ENCODE data around the gene TFDP2.

Gene TFDP2

DNA sequence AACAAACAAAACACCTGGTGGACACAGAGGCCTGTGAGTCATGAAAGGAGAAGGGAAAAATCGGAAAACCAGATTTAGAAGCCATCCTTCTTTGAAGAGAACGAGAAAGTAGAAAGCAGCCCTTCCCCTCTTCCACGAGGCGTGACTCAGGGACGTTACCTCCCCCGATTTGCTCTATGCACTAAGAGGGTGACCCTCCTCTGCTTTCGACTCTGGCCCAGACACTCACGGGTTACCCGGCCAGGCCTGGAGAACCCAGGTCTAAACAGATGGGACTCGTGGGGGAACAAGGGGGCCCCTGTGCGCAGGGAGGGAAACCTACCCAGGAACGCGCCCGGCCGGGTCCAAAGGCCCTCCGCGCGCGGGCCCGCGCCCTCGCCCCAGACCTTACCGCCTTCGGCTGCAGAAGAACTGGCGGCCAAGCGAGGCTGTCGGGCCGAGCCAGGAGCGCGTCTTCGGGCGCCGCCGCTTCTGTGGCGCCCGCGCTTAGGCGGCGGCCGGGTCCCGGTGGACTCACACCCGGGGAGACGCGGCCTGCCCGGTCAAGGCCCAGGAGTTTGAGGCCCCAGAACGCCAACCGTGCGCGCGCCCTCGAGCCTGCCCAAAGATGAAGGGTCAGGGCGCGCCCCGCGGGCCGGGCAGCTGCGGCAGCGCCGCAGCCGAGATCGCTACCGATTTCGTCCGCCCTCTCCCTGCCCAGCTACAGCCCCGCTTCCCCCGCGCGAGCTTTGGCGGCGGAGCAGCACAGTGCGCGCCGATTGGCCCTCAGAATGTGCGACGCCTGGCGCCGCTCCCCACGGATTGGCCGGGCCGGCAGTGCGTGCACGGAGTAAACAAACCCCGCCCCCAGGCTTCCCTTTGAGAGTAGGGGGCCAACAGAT, at the start of gene TFDP2:
Gene TFDP2 (minus strand): TSS at position 753 of the 881 bp plus-strand sequence. CDS start 47,795 bp downstream, outside the sequence.
- H3K27ac Mint-ChIP-seq, result peak within 1 kb of the TSS; percentile 81 to 92
- DNase-seq (peak; percentile 87 to 89), ATAC-seq (peak; percentile 100)
- H3K27me3 Mint-ChIP-seq, result no peaks in the 10 kb centered on the region
- H3K9me3 Mint-ChIP-seq, result no peaks in the 10 kb centered on the region
- H3K4me3 Mint-ChIP-seq, result peak within 1 kb of the TSS; percentile 86 to 91
- H3K4me1 Mint-ChIP-seq, result peaks cover 26% of the 10 kb centered on the region

- no peaks in the 10 kb centered on the region for H3K4me1 Mint-ChIP-seq
- H3K4me3 Mint-ChIP-seq, result no peak overlapping the region
- DNase-seq (no peak), ATAC-seq (no peak)
- H3K9me3 Mint-ChIP-seq, result no peaks in the 10 kb centered on the region
- no peak overlapping the region for H3K27ac Mint-ChIP-seq
- no peaks in the 10 kb centered on the region for H3K27me3 Mint-ChIP-seq
Measured at GRCh38 chr3:142188846-142189245, 39.5 kb upstream of the TFDP2 start.

DNA sequence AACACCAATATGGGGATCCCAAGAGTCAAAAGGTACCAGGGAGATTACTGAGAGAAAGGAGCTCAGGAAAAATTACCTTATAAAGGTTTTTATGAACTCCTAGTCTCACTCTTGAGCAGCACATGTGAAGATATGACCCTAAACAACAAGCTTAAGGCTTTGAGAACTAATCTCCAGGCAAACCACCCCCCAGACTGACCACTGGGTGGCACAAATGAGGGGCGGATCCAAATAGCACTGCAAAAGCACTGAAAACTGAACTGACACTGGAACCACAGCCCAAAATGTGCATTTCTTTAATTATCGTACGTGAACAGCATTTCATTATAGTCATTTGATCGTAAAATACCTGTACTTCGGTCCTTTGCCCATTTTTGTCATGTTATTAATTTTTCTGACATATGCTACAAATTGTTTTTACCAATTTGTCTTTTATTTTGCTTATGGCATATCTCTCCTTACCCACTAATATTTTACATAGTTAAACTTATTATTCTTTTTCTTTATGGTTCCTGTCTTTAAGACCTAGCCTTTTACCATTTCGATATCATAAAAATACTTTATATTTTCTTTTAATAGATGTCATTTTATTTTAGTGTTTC, 31.5 kb upstream of the TFDP2 start:
- H3K9me3 Mint-ChIP-seq, result no peaks in the 10 kb centered on the region
- no peak overlapping the region for H3K4me3 Mint-ChIP-seq

DNA sequence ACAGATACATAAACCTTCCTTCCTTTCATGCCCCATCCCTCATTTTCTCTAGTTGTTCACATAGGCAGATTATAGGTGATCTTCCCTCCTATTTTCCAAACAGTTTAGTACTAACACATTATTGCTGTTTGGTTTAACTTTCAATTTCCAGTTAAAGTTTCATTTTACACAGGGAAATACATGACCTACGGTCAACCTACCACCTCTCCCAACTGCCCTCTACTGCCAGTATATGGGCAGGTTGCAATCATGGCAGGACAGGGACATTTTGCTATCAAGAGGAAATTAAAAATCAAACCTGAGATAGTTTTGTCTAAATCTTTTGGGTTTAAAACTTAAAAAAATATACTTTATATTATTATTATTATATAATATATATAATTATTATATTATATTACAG, 26.1 kb upstream of the TFDP2 start:
- Mint-ChIP-seq H3K4me1 (no peaks in the 10 kb centered on the region), H3K27ac (no peak overlapping the region), H3K27me3 (no peaks in the 10 kb centered on the region), H3K4me3 (no peak overlapping the region), H3K9me3 (no peaks in the 10 kb centered on the region)
- DNase-seq, result no peak
- no peak for ATAC-seq

More for the DNA sequence above, 31.5 kb upstream of the TFDP2 start:
- H3K27ac Mint-ChIP-seq, result no peak overlapping the region
- no peak for ATAC-seq
- no peaks in the 10 kb centered on the region for H3K4me1 Mint-ChIP-seq
- peak in 1 of 2 donors; percentile 7 for DNase-seq
- no peaks in the 10 kb centered on the region for H3K27me3 Mint-ChIP-seq

- Mint-ChIP-seq H3K27me3 (no peaks in the 10 kb centered on the region), H3K4me1 (no peaks in the 10 kb centered on the region), H3K4me3 (no peak overlapping the region), H3K9me3 (no peaks in the 10 kb centered on the region), H3K27ac (peak overlapping the region in 1 of 2 donors; percentile 44)
- no peak for DNase-seq
- ATAC-seq, result no peak
Measured at GRCh38 chr3:142174559-142174958, 25.2 kb upstream of the TFDP2 start.

DNA sequence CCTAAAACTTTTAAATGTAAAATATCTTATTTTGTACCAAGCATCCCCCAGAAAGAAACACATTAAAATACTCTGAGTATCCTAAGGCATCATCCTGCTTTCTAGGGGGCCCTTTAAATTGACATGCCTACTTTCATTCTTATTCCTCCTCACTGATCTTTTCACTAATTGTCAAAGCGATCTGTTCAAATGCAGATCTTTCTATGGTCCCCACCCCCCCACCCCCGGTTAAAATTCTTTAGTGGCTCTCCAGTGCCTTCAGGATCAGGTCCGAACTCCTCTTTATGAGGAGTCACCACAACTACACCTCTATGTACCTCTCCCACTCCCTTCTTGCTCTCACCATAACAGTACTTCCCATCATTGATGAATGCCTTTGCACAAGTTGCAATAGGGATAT, 19.2 kb upstream of the TFDP2 start:
- Mint-ChIP-seq H3K27me3 (no peaks in the 10 kb centered on the region), H3K27ac (peak overlapping the region in 1 of 2 donors; percentile 1), H3K4me1 (no peaks in the 10 kb centered on the region), H3K9me3 (no peaks in the 10 kb centered on the region), H3K4me3 (no peak overlapping the region)
- no peak for DNase-seq
- ATAC-seq, result no peak

GRCh38 chr3:142165194-142165593, 15.8 kb upstream of the TFDP2 start:
- DNase-seq, result no peak
- H3K27me3 Mint-ChIP-seq, result no peaks in the 10 kb centered on the region

GRCh38 chr3:142159083-142159740, 9.9 kb upstream of the TFDP2 start:
- Mint-ChIP-seq H3K27ac (no peak overlapping the region), H3K4me3 (no peak overlapping the region), H3K4me1 (no peaks in the 10 kb centered on the region), H3K9me3 (no peaks in the 10 kb centered on the region), H3K27me3 (no peaks in the 10 kb centered on the region)
- DNase-seq (no peak), ATAC-seq (no peak)

More at GRCh38 chr3:142165194-142165593, 15.8 kb upstream of the TFDP2 start:
- ATAC-seq, result no peak
- Mint-ChIP-seq H3K4me3 (no peak overlapping the region), H3K27ac (no peak overlapping the region), H3K9me3 (no peaks in the 10 kb centered on the region), H3K4me1 (no peaks in the 10 kb centered on the region)

- H3K27me3 Mint-ChIP-seq, result no peaks in the 10 kb centered on the region
Measured at GRCh38 chr3:142154186-142154585, 4.8 kb upstream of the TFDP2 start.

DNA sequence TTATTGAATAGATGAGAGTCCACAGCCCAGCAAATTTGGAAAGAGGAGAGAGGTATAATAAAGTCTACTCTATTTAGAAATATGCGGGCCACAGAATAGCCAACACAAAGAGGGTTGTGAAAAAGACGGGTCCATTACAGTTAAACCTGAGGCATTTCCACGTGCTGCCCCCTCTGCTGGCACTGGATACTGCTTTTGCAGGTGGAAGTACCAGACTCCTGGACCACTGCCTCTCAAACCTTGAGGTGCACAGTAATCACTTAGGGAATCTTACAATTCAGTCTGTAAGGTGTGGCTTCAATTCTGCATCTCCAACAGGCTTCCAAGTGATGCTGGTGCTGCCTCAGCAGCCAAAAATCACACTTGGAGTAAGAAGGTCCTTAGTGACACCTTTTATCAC, 3.0 kb upstream of the TFDP2 start:
- Mint-ChIP-seq H3K9me3 (no peaks in the 10 kb centered on the region), H3K27ac (no peak overlapping the region), H3K4me3 (no peak overlapping the region), H3K27me3 (no peaks in the 10 kb centered on the region), H3K4me1 (peaks cover 12% of the 10 kb centered on the region)
- ATAC-seq, result no peak
- no peak for DNase-seq

More at GRCh38 chr3:142154186-142154585, 4.8 kb upstream of the TFDP2 start:
- ATAC-seq, result no peak
- Mint-ChIP-seq H3K9me3 (no peaks in the 10 kb centered on the region), H3K27ac (peak overlapping the region; percentile 1 to 79), H3K4me3 (no peak overlapping the region), H3K4me1 (no peaks in the 10 kb centered on the region)
- DNase-seq, result no peak

DNA sequence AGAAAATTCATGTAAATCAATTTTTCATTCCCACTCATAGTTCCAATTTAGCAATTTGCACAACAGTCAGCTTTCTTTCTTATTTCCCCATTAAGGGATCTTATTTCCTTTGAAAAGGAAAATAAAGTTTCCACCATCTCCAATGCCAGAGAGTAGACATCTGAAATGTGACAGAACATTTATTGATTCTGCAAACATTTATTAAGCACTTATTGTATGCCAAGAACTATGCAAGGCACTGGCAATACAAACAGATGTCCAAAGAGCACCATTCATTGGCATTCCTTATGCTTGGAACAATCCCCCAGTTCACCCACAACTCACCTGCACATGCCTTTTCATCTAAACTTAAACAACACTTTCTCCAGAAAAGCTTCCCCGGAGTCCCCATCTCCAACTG, 2.5 kb upstream of the TFDP2 start:
- no peak overlapping the region for H3K27ac Mint-ChIP-seq
- H3K9me3 Mint-ChIP-seq, result no peaks in the 10 kb centered on the region
- no peak overlapping the region for H3K4me3 Mint-ChIP-seq
- peaks cover 17% of the 10 kb centered on the region for H3K4me1 Mint-ChIP-seq
- no peak for DNase-seq
- no peaks in the 10 kb centered on the region for H3K27me3 Mint-ChIP-seq
- ATAC-seq, result no peak

GRCh38 chr3:142151240-142151639, 1.9 kb upstream of the TFDP2 start:
- no peak for DNase-seq
- H3K27me3 Mint-ChIP-seq, result no peaks in the 10 kb centered on the region
- H3K4me1 Mint-ChIP-seq, result peaks cover 17% of the 10 kb centered on the region
- H3K4me3 Mint-ChIP-seq, result no peak overlapping the region
- no peak overlapping the region for H3K27ac Mint-ChIP-seq
- no peaks in the 10 kb centered on the region for H3K9me3 Mint-ChIP-seq
- ATAC-seq, result no peak

DNA sequence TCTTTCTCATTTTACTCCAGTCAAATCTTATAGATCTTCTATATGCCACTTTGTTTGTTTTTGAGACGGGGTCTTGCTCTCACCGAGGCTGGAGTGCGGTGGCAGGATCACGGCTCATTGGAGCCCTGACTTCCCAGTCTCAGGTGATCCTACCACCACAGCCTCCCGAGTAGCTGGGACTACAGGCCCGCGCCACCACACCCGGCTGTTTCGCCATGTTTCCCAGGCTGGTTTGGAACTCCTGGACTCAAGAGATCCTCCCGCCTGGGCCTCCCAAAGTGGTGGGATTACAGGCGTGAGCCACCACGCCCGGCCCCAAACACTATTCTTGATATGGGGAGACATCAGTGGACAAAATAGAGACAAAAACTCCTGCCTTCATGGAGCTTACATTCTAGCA, 927 bp upstream of the TFDP2 start:
- H3K27me3 Mint-ChIP-seq, result no peaks in the 10 kb centered on the region
- H3K4me1 Mint-ChIP-seq, result peaks cover 18% of the 10 kb centered on the region
- no peak for ATAC-seq
- no peaks in the 10 kb centered on the region for H3K9me3 Mint-ChIP-seq
- no peak for DNase-seq
- H3K4me3 Mint-ChIP-seq, result peak overlapping the region; percentile 9 to 25
- H3K27ac Mint-ChIP-seq, result peak overlapping the region in 1 of 2 donors; percentile 9

DNA sequence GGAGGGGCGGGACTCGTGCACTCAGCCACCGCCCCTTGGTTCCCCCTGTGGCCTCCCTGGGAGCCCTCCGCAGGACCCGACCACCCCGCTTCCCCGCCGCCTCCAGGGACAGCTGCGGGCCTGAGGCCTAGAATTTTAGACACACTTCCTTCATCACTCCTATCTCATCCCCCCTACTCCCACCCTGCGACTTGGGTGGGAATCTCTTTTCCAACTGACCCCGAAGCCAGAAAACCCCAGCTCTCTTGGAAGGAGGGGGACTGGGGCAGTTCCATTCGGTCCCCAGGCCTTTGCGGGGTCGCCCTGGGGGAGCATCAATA, 289 bp upstream of the TFDP2 start:
- Mint-ChIP-seq H3K4me3 (peak overlapping the region; percentile 86 to 91), H3K9me3 (no peaks in the 10 kb centered on the region), H3K27ac (peak overlapping the region; percentile 81 to 82), H3K4me1 (peaks cover 24% of the 10 kb centered on the region), H3K27me3 (no peaks in the 10 kb centered on the region)
- DNase-seq (no peak), ATAC-seq (peak; percentile 16)

GRCh38 chr3:142148044-142148791, 1.1 kb downstream of the TFDP2 start:
- peaks cover 26% of the 10 kb centered on the region for H3K4me1 Mint-ChIP-seq
- DNase-seq, result no peak
- H3K27ac Mint-ChIP-seq, result peak overlapping the region; percentile 72 to 92
- peak overlapping the region; percentile 86 to 91 for H3K4me3 Mint-ChIP-seq
- no peaks in the 10 kb centered on the region for H3K9me3 Mint-ChIP-seq
- ATAC-seq, result no peak
- H3K27me3 Mint-ChIP-seq, result no peaks in the 10 kb centered on the region
